ENCODE results near the gene ATP6V1E1. TPM values are rescaled to one million over a fixed set of nuclear protein-coding genes. Genes with fewer than 3 reads are reported as not detected.
A peak's percentile ranks its signal among the peaks of the same experiment; 100 is the strongest.
"Not testable (repeated sequence)": the region's sequence is repeated elsewhere in the genome, so short reads cannot be mapped to it uniquely, and the experiment has no call there.

ATP6V1E1 gene
- total RNA-seq, 1 donor from 2014 or later: 213 TPM

DNA sequence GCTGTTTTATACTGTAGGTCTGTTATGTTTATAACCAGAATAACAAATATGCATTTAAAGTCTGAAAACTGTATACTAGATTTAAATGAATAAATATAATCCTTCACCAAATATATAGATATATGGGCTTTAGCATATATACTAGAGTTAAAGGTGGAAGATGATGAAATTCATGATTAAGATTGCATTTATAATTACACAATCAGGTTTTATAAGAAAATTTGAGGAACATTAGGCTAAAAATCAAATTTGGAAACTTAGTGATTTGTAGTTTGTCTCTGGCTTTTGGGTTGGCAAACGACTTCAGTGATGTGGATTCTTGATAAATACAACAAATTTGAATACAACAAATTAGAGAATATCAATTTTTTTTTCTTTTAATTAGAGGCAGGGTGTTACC is 20.0 kb upstream of the ATP6V1E1 start:
- Histone ChIP-seq H3K4me1 (peaks cover 5% of the 10 kb centered on the region), H3K36me3 (peaks cover 11% of the 10 kb centered on the region), H3K4me3 (no peak overlapping the region), H3K9me3 (replicated peaks) (no peaks in the 10 kb centered on the region), H3K27me3 (ENCODE audit: low read depth) (no peaks in the 10 kb centered on the region), H3K27ac (replicated peaks) (no peak overlapping the region)
- DNase-seq: no peak
- intact Hi-C loops (cut with micrococcal nuclease): no loop called here
- TF ChIP-seq, protein P1, sequence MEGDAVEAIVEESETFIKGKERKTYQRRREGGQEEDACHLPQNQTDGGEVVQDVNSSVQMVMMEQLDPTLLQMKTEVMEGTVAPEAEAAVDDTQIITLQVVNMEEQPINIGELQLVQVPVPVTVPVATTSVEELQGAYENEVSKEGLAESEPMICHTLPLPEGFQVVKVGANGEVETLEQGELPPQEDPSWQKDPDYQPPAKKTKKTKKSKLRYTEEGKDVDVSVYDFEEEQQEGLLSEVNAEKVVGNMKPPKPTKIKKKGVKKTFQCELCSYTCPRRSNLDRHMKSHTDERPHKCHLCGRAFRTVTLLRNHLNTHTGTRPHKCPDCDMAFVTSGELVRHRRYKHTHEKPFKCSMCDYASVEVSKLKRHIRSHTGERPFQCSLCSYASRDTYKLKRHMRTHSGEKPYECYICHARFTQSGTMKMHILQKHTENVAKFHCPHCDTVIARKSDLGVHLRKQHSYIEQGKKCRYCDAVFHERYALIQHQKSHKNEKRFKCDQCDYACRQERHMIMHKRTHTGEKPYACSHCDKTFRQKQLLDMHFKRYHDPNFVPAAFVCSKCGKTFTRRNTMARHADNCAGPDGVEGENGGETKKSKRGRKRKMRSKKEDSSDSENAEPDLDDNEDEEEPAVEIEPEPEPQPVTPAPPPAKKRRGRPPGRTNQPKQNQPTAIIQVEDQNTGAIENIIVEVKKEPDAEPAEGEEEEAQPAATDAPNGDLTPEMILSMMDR (IDR thresholded peaks at IDR 0.05; ENCODE audit: borderline replicate concordance): no peak

DNA sequence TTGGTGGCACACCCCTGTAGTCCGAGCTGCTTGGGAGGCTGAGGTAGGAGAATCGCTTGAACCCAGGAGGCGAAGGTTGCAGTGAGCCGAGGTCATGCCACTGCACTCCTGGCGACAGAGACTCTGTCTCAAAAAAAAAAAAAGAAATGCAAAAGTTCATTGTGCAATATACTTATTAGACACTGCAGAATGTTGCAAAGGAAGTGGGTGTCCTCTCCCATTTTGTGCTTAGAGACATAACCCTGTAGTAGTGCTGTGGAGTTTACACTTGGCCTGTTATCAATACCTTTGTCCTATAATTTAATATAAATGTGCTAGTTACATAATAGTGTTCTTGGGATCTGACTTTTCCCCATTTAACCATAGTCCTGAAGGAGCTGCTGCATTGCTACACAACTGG is 19.4 kb upstream of the ATP6V1E1 start:
- TF ChIP-seq, protein P1 (IDR thresholded peaks at IDR 0.05; ENCODE audit: borderline replicate concordance): no peak
- Histone ChIP-seq H3K27ac (replicated peaks) (no peak overlapping the region), H3K9me3 (replicated peaks) (no peaks in the 10 kb centered on the region), H3K4me1 (peaks cover 5% of the 10 kb centered on the region), H3K27me3 (ENCODE audit: low read depth) (no peaks in the 10 kb centered on the region), H3K4me3 (no peak overlapping the region), H3K36me3 (peaks cover 11% of the 10 kb centered on the region)
- DNase-seq: no peak
- intact Hi-C loops (cut with micrococcal nuclease): no loop called here

DNA sequence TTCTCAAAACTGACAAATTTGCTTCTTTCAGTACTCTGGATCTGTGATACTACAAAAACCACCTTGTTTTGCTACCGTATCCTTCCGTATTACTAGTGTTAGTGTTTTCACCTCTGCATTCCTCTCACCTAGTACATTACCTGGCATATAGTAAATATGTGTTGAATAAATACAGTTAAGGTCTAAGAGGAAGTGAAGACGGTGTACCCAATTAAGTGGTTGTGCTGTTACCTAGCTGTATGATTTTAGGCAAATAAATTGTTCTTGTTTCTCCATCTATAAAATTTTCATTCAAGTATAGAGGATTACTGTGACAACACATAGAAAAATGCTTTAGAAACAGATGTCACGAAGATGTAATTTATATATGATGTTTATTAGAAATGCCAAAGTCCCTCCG is 18.9 kb upstream of the ATP6V1E1 start:
- DNase-seq: no peak
- H3K27me3 ChIP-seq (ENCODE audit: low read depth): no peaks in the 10 kb centered on the region
- peaks cover 5% of the 10 kb centered on the region for H3K4me1 ChIP-seq
- TF ChIP-seq, protein P1 (IDR thresholded peaks at IDR 0.05; ENCODE audit: borderline replicate concordance): no peak
- intact Hi-C loops (cut with micrococcal nuclease): no loop called here
- H3K9me3 ChIP-seq (replicated peaks): no peaks in the 10 kb centered on the region
- H3K27ac ChIP-seq (replicated peaks): no peak overlapping the region
- H3K36me3 ChIP-seq: peaks cover 11% of the 10 kb centered on the region
- H3K4me3 ChIP-seq: no peak overlapping the region

DNA sequence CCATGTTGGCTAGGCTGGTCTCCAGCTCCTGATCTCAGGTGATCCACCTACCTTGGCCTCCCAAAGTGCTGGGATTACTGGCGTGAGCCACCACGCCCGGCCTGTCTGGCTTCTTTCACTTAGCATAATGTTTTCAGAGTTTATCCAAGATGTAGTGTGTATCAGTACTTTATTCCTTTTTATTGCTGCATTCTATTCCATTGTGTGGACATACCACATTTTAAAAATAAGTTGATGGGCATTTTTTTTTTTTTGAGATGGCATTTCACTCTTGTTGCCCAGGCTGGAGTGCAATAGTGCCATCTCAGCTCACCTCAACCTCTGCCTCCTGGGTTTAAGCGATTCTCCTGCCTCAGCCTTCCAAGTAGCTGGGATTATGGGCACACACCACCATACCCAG is 13.8 kb upstream of the ATP6V1E1 start:
- H3K4me3 ChIP-seq; intact Hi-C loops (cut with micrococcal nuclease); DNase-seq; H3K9me3 ChIP-seq (replicated peaks); H3K27ac ChIP-seq (replicated peaks); H3K27me3 ChIP-seq (ENCODE audit: low read depth); H3K36me3 ChIP-seq: not testable (repeated sequence)
- peaks cover 37% of the 10 kb centered on the region for H3K4me1 ChIP-seq

DNA sequence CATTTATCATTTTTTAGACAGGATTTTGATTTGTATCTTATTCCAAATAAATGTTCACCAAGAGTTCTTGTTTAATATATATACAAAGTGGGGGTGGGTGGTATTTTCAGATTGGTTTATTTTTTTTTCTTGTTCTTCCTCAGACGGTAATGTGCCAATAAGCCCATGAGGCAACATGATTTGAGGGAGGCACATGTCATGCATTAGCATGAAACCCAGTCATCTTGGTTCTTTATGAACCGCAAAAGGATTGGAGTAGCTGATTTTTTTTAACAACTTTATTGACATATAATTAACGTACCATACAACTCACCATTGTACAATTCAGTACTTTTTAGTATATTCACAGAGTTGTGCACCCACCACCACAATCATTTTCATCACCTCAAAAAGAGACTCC is 12.7 kb upstream of the ATP6V1E1 start:
- H3K27ac ChIP-seq (replicated peaks): no peak overlapping the region
- intact Hi-C loops (cut with micrococcal nuclease): no loop called here
- TF ChIP-seq, protein P1 (IDR thresholded peaks at IDR 0.05; ENCODE audit: borderline replicate concordance): no peak

DNA sequence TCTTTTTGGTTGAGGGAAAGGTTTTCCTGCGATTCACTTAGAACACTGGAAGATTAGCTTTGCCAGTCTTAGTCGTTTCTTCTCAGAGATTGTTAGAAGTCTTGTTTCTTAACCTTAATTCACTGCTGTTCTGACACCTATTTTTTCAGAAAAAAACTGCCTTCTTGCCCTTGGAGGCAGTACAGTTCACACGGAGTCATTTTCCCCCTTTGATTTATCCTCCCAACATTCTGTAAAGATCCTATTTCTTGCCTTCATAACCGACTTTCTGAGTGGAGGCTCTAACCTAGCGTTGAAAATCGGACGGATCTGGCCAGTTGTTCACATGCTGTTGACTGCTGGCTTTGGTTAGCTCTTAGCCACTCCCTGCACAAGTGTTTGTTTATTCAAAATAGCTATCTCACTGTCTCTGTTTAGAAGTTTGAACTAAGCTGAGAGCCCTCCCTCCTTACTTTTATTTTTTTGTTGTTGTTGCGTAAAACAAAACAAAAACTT is 10.7 kb upstream of the ATP6V1E1 start:
- TF ChIP-seq, protein P1 (IDR thresholded peaks at IDR 0.05; ENCODE audit: borderline replicate concordance): no peak
- Histone ChIP-seq H3K36me3 (no peaks in the 10 kb centered on the region), H3K27me3 (ENCODE audit: low read depth) (no peaks in the 10 kb centered on the region), H3K27ac (replicated peaks) (peak overlapping the region; percentile 99), H3K4me1 (peaks cover 33% of the 10 kb centered on the region), H3K9me3 (replicated peaks) (no peaks in the 10 kb centered on the region), H3K4me3 (peak overlapping the region; percentile 93)
- no peak for DNase-seq
- intact Hi-C loops (cut with micrococcal nuclease): loop anchor here (10.0 kb wide), 1 partner anchor 64 kb away; no protein-coding TSS in a partner anchor

More for the DNA sequence above, 12.7 kb upstream of the ATP6V1E1 start:
- Histone ChIP-seq H3K4me3 (no peak overlapping the region), H3K27me3 (ENCODE audit: low read depth) (no peaks in the 10 kb centered on the region), H3K4me1 (peaks cover 38% of the 10 kb centered on the region), H3K36me3 (no peaks in the 10 kb centered on the region), H3K9me3 (replicated peaks) (no peaks in the 10 kb centered on the region)
- no peak for DNase-seq

Data from left ventricle myocardium inferior (tissue), 1 donor.